Hepatocyte (in vitro differentiated cells): ENCODE results near the gene FAM234A. TPM values are rescaled to one million over a fixed set of nuclear protein-coding genes. Genes with fewer than 3 reads are reported as not detected.

ENCODE experiments used
- DNase-seq: peaks from one replicate; pipeline ENCODE4 v3.0.0-alpha.2; 2016; ENCODE audit warnings: low spot score
- H2AFZ ChIP-seq: fragments of 200-600 bp; sonication (generic); 2 replicates; pipeline ENCODE4 v1.6.0; 2016; ENCODE audit warnings: antibody characterized with exemption, mild to moderate bottlenecking
- H3K27ac ChIP-seq: fragments of 200-600 bp; sonication (generic); 2 replicates; pipeline ENCODE4 v1.5.1; 2016; ENCODE audit warnings: mild to moderate bottlenecking
- H3K27me3 ChIP-seq: fragments of 200-600 bp; sonication (generic); 2 replicates; pipeline ENCODE4 v1.6.1; 2016
- H3K36me3 ChIP-seq: fragments of 200-600 bp; sonication (generic); replicated peaks from 2 replicates; pipeline ENCODE4 v1.5.1; 2016; ENCODE audit warnings: low read depth; ENCODE audit not compliant: insufficient read depth
- H3K4me1 ChIP-seq: fragments of 200-600 bp; sonication (generic); 2 replicates; pipeline ENCODE4 v1.5.1; 2016; ENCODE audit warnings: mild to moderate bottlenecking, moderate library complexity; ENCODE audit not compliant: insufficient read depth
- H3K4me2 ChIP-seq: fragments of 200-600 bp; sonication (generic); 2 replicates; pipeline ENCODE4 v1.6.0; 2016
- H3K4me3 ChIP-seq: fragments of 200-600 bp; sonication (generic); 2 replicates; pipeline ENCODE4 v1.5.1; 2016; ENCODE audit warnings: mild to moderate bottlenecking
- H3K79me2 ChIP-seq: fragments of 200-600 bp; sonication (generic); 2 replicates; pipeline ENCODE4 v1.6.0; 2017; ENCODE audit warnings: mild to moderate bottlenecking
- H3K9me2 ChIP-seq: fragments of 200-600 bp; sonication (generic); replicated peaks from 2 replicates; pipeline ENCODE4 v1.6.0; 2017; ENCODE audit warnings: mild to moderate bottlenecking; ENCODE audit not compliant: insufficient read depth
- H3K9me3 ChIP-seq: fragments of 200-600 bp; sonication (generic); 2 replicates; pipeline ENCODE4 v1.5.1; 2016; ENCODE audit warnings: low read depth, mild to moderate bottlenecking
- H4K20me1 ChIP-seq: fragments of 200-600 bp; sonication (generic); 2 replicates; pipeline ENCODE4 v1.6.0; 2016; ENCODE audit warnings: mild to moderate bottlenecking; ENCODE audit not compliant: insufficient read depth, poor library complexity, severe bottlenecking
- EZH2 ChIP-seq: fragments of 200-600 bp; sonication (generic); IDR thresholded peaks from 2 replicates; pipeline ENCODE4 v1.6.1; 2016; ENCODE audit warnings: antibody characterized with exemption, mild to moderate bottlenecking, borderline replicate concordance
- EZH2phosphoT487 ChIP-seq: fragments of 200-600 bp; sonication (generic); IDR thresholded peaks from one replicate; pipeline ENCODE4 v1.6.1; 2018; ENCODE audit warnings: antibody characterized with exemption, mild to moderate bottlenecking, low read depth, moderate library complexity; ENCODE audit not compliant: unreplicated experiment, severe bottlenecking
- WGBS: methylation state at CpG from one replicate; pipeline ENCODE4 v1.1.6; 2016; ENCODE audit warnings: low lambda C conversion rate; ENCODE audit errors: missing lambda C conversion rate; 5-methylcytosine and 5-hydroxymethylcytosine counted together
- polyA plus RNA-seq: library from polyadenylated mRNA; unstranded; fragments of >200 nt; fragmentation: Nextera tagmentation; extraction: Ambion mirVana; gene quantifications from 2 replicates; pipeline ENCODE4 v1.2.1, GENCODE V29; 2016
- total RNA-seq: library from RNA; depleted of rRNA; stranded (reverse); fragments of >200 nt; gene quantifications from 2 replicates; pipeline ENCODE4 v1.2.3, GENCODE V29; 2014
- TF ChIP-seq, protein P1 (sequence below): fragments of 200-600 bp; sonication (generic); IDR thresholded peaks from 2 replicates; pipeline ENCODE4 v1.5.1; 2016; ENCODE audit warnings: antibody characterized with exemption, mild to moderate bottlenecking; ENCODE audit not compliant: poor library complexity

FAM234A gene
- total and polyA plus RNA-seq, 2 experiments from 2014 or later: 84.1 to 106 TPM

DNA sequence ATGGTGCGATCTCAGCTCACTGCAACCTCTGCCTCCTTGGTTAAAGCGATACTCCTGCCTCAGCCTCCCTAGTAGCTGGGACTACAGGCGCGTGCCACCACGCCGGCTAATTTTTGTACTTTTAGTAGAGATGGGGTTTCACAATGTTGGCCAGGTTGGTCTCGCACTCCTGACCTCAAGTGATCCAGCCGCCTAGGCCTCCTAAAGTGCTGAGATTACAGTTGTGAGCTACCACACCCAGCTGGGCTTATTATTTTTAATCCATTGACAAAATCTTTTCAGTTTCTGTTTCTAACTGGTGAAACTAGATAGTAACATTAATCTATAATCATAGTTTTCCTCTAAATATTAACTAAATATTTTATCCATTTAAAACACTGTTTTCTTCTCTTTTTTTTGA lies 5.9 kb downstream of the FAM234A start:
- Histone ChIP-seq H3K36me3 (no peaks in the 10 kb centered on the region), H3K79me2 (peaks cover 86% of the 10 kb centered on the region), H3K4me1 (peaks cover 6% of the 10 kb centered on the region), H2AFZ (no peak overlapping the region), H3K27me3 (no peaks in the 10 kb centered on the region), H3K27ac (no peak overlapping the region), H4K20me1 (peaks cover 4% of the 10 kb centered on the region), H3K9me3 (no peaks in the 10 kb centered on the region), H3K4me3 (no peak overlapping the region), H3K9me2 (no peaks in the 10 kb centered on the region), H3K4me2 (no peak overlapping the region)
- TF ChIP-seq EZH2: no peak
- TF ChIP-seq, protein P1, sequence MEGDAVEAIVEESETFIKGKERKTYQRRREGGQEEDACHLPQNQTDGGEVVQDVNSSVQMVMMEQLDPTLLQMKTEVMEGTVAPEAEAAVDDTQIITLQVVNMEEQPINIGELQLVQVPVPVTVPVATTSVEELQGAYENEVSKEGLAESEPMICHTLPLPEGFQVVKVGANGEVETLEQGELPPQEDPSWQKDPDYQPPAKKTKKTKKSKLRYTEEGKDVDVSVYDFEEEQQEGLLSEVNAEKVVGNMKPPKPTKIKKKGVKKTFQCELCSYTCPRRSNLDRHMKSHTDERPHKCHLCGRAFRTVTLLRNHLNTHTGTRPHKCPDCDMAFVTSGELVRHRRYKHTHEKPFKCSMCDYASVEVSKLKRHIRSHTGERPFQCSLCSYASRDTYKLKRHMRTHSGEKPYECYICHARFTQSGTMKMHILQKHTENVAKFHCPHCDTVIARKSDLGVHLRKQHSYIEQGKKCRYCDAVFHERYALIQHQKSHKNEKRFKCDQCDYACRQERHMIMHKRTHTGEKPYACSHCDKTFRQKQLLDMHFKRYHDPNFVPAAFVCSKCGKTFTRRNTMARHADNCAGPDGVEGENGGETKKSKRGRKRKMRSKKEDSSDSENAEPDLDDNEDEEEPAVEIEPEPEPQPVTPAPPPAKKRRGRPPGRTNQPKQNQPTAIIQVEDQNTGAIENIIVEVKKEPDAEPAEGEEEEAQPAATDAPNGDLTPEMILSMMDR: no peak
- no peak for TF ChIP-seq EZH2phosphoT487
- 96% methylated on average over 8 of the region's 8 CpGs for WGBS
- DNase-seq: no peak

DNA sequence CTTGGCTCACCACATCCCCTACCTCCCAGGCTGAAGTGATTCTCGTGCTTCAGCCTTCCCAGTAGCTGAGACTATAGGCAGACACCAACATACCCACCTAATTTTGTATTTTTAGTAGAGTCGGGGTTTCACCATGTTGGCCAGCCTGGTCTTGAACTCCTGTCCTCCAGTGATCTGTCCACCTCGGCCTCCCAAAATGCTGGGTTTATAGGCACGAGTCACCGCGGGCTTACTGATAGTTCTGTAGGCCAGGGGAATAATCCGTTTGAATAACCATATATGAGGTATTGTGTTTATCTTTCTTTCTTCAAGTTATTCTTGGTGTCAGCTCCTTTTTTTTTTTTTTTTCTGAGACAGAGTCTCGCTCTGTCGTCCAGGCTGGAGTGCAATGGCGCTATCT lies 7.7 kb downstream of the FAM234A start:
- WGBS: 89% methylated on average over 10 of the region's 10 CpGs
- no peak overlapping the region for H3K27ac ChIP-seq

DNA sequence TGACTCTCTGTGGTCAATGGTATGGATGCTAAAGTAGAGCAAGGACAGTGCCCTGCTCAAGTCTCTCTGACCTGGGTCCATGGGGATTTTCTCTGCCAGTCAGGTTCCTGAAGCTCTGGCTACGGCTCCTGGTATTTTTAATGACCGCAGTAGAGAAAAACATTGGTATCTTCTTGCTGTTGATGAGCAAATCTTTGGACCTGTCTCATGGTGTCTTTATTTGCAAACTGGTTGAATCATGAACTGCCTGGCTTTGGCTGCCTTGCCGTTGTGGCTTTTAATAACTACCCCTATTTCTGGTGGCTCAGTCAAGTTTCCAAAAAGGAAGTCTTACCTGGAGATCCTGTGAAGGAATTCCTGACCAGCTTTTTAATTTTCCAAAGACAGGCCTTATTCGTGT lies 8.7 kb downstream of the FAM234A start:
- Histone ChIP-seq H3K36me3 (no peaks in the 10 kb centered on the region), H4K20me1 (peaks cover 4% of the 10 kb centered on the region), H2AFZ (no peak overlapping the region), H3K9me2 (no peaks in the 10 kb centered on the region), H3K4me1 (no peaks in the 10 kb centered on the region), H3K79me2 (peaks cover 80% of the 10 kb centered on the region), H3K27me3 (no peaks in the 10 kb centered on the region), H3K4me3 (no peak overlapping the region), H3K9me3 (no peaks in the 10 kb centered on the region), H3K27ac (no peak overlapping the region), H3K4me2 (no peak overlapping the region)
- no peak for DNase-seq
- TF ChIP-seq EZH2phosphoT487 (no peak), EZH2 (no peak)
- TF ChIP-seq, protein P1: no peak
- WGBS: 85% methylated on average over 4 of the region's 4 CpGs

More for the DNA sequence above, 7.7 kb downstream of the FAM234A start:
- no peaks in the 10 kb centered on the region for H3K36me3 ChIP-seq
- no peaks in the 10 kb centered on the region for H3K9me3 ChIP-seq
- TF ChIP-seq EZH2 (no peak), EZH2phosphoT487 (no peak)
- TF ChIP-seq, protein P1: no peak
- no peaks in the 10 kb centered on the region for H3K27me3 ChIP-seq
- H3K9me2 ChIP-seq: no peaks in the 10 kb centered on the region
- H3K79me2 ChIP-seq: peaks cover 86% of the 10 kb centered on the region
- no peak overlapping the region for H2AFZ ChIP-seq
- peaks cover 4% of the 10 kb centered on the region for H4K20me1 ChIP-seq
- no peaks in the 10 kb centered on the region for H3K4me1 ChIP-seq
- H3K4me2 ChIP-seq: no peak overlapping the region
- DNase-seq: no peak
- H3K4me3 ChIP-seq: no peak overlapping the region

DNA sequence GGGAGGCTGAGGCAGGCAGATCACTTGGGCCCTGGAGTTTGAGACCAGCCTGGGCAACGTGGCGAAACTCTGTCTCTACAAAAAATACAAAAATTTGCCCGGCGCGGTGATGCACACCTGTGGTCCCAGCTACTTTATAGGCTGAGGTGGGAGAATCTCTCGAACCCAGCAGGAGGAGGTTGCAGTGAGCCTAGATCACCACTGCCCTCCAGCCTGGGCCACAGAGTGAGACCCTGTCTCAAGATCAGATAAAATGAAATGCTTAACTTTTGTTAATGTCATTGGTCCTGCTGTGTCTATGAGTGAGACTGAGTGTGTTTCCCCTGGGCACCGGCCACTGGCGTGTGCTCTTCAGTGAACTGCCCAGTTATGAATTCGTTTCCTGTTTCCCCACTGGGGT lies 10.5 kb downstream of the FAM234A start:
- Histone ChIP-seq H3K27me3 (no peaks in the 10 kb centered on the region), H3K36me3 (no peaks in the 10 kb centered on the region), H4K20me1 (peaks cover 4% of the 10 kb centered on the region), H3K27ac (no peak overlapping the region), H3K4me1 (peaks cover 4% of the 10 kb centered on the region), H2AFZ (no peak overlapping the region), H3K9me2 (no peaks in the 10 kb centered on the region), H3K9me3 (no peaks in the 10 kb centered on the region), H3K4me3 (no peak overlapping the region), H3K79me2 (peaks cover 73% of the 10 kb centered on the region), H3K4me2 (no peak overlapping the region)
- no peak for TF ChIP-seq EZH2
- no peak for TF ChIP-seq EZH2phosphoT487
- TF ChIP-seq, protein P1: no peak
- 96% methylated on average over 9 of the region's 9 CpGs for WGBS
- DNase-seq: no peak
